ENCODE data around the gene TUBB.

TUBB gene

GRCh38 chr6:30719791-30720737 is at the start of gene TUBB:
Gene TUBB, plus strand, starts transcription at chr6:30720352. Its CDS starts 155 bp downstream, at chr6:30720507.
- peak; percentile 95 for DNase-seq

DNA sequence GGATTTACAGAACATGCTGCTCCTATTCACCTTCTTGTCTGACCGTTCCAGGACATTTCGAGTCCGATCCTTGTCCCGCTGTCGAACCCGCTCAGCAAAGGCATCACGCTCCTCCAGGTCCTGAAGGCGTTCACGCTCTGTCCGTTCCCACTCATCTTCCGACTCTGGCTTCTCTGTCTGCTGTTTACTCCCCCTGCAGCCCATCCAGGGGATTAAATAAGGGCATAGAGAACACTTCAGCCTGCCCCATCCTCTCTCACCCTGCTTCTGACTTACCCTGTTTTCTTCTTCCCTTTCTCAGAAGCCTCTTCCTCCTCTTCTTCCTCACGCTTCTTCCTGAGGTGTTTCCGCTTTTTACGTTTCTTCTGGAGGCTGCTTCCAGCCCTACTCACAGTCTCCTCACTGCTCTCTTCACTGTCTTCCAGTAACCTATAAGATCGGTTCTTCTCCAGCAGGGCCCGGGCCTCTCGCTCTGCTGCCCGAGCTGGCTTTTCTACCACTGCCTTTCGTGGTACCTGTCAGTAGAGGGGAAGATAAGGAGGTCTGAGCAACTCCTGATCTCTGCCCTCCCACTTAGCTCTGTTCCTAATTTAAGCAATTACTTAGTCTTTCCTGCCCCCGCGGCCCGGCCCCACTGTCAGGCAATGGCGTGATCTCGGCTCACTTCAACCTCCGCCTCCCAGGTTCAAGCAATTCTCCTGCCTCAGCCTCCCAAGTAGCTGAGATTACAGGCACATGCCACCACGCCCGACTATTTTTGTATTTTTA is 49.2 kb upstream of the TUBB start:
- no peak for DNase-seq

- DNase-seq = peak; percentile 88
Measured at GRCh38 chr6:30672445-30673253, 47.5 kb upstream of the TUBB start, which contains the start of gene DHX16. Gene DHX16, minus strand, starts transcription at chr6:30673006. Its CDS starts 165 bp downstream, at chr6:30672841.

DNA sequence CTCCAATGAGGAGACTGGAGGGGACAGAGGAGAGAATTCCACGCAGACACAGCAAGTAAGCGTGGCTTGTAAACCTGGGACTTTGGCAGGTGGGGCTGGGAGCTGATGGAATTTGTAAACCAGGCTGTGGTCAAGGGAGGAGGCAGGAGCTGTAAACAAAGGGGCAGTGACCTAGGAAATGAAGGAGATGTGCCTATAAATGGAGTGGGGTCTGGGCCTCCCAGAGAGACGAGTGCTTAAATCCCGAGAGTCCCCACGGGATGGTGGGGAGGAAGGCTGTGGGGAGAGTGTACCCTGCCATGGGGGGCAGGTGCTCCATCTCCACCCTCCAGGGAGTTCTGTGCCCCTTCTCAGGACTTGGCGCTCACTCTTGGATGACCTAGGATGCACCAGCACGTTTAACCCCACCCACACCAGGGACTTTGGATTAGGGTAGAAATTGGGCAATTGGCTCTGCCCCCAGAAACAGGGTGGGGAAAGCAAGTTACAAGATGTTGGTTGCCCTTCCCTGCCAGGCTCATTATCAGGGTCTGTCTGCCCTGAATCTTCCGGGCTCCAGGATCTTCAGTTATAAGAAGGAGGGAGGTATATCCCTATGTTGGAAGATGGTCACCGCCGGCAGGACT is 43.4 kb upstream of the TUBB start:
- DNase-seq = no peak

- DNase-seq = peak; percentile 86
Measured at GRCh38 chr6:30678964-30679726, 41.0 kb upstream of the TUBB start.

DNA sequence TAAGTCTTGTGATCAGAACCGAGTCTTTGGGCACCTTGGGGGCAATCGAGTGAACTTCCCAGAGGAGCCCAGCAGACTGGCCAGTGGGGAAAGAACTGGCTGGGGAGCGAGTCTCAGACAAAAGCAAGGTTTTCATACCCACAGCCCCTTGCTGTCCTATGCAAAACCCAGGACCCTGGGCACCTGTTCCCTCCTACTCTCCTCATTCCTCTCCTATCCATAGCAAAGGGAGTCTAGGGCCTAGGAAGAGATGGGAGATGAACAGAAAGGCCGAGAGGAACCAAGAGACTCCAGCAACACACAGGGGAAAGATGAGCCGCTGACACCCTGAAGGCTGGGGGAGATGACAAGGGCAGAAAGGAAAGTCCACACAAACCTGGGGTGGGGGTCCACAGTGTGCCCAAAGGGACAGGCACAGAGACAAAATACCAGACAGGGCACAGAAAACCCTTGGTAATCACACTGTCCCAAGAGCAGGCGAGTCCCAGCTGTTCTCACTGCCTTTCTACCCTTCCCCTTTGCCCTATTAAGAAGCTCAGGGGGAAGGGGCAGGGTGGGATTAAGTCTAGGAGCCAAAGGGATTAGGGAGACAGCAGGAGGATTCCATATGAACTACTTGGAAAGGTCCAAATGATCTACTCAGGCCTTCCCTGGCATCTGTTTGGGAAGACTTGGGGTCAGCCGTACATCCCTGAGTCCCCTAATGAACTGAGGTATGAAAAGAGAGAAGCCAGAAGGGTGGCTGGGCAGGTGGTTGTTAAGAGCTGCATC is 40.2 kb upstream of the TUBB start:
- no peak for DNase-seq

- no peak for DNase-seq
Measured at GRCh38 chr6:30681766-30682142, 38.4 kb upstream of the TUBB start.

- DNase-seq = peak; percentile 84
Measured at GRCh38 chr6:30682143-30683117, 37.7 kb upstream of the TUBB start.

GRCh38 chr6:30683183-30683979 is 36.8 kb upstream of the TUBB start:
- no peak for DNase-seq

DNA sequence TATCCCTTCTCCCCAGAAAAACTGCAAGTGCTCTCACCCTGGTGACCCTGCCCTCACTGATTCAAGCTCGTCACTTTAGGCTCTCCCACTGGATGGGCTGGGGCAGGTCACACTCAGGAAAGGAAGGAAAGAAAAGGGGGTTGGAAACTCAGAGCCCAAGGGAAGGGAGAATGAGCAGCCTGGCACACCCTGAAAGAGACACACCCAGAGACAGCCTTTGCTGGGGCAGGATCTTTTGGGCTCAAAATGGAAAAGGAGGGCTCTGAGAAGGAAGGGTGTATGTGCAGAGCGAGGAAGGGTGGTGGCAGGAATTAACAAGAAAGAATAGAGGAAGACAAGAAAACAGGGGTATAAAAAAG is 36.2 kb upstream of the TUBB start:
- no peak for DNase-seq

GRCh38 chr6:30684386-30685156 is 35.6 kb upstream of the TUBB start:
- peak; percentile 45 for DNase-seq

- DNase-seq = no peak
Measured at GRCh38 chr6:30685157-30686008, 34.8 kb upstream of the TUBB start.

DNA sequence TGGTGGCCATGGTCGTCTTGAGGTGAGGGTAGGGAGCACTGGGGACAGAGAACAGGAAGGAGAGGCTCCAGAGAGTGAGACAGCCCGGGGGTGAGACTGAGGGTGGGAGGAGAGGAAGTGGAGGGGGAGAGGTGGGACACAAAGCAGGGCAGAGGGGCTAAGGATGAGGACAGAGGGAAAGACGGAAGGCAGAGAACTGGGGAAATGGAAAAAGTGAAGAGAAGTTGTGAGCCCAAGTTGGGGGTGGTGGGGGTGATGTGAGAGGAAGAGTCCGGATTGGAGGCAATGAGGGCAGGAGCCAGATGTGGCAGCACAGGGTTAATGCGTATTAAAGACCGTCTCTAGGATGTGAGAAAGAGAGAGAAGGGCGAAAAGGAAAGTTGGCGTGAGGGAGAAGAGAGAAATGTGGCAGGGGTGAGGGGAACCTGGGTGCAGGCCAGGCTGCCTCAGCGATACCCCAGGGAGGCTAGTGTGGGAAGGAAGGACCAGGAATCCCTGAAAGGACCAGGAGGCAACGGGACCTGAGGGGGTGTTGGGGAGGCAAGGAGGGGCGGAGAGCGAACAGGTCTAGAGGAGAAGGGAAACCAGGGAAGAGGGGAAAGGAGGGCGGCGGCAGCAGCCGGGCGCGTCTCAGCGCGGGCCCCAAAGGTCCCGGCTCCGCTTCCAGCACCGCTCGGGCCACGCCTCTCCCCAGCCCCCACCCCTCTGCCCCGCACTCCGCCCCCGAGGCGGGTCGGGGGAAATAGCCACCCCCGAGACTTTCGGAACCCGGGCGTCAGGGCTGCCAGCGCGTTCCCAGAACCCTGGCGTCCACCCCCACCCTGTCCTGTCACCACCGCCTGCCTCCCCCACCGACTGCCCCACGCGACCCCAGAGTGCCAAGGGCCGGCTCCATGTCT is 33.9 kb upstream of the TUBB start, which contains the start of gene PPP1R18:
Gene PPP1R18 (minus strand): TSS at position 637 of the 899 bp plus-strand sequence. CDS start 627 bp downstream, at position 10.
- peak; percentile 86 for DNase-seq

GRCh38 chr6:30686908-30687658 is 33.1 kb upstream of the TUBB start:
- peak; percentile 85 for DNase-seq
